ENCODE measurements around the gene TTC19.
"Not testable (repeated sequence)": the region's sequence is repeated elsewhere in the genome, so short reads cannot be mapped to it uniquely, and the experiment has no call there.

The TTC19 gene

GRCh38 chr17:15973016-15973415 lies 26.6 kb upstream of the TTC19 start:
- DNase-seq = no peak

- no peak for DNase-seq
These were observed 25.8 kb upstream of the TTC19 start for GRCh38 chr17:15973834-15974233.

GRCh38 chr17:15977894-15978293 lies 21.7 kb upstream of the TTC19 start:
- no peak for DNase-seq

GRCh38 chr17:15978606-15979005 lies 21.0 kb upstream of the TTC19 start:
- no peak for DNase-seq

GRCh38 chr17:15979013-15979412 lies 20.6 kb upstream of the TTC19 start:
- not testable (repeated sequence) for DNase-seq

- no peak for DNase-seq
These were observed 18.4 kb upstream of the TTC19 start for GRCh38 chr17:15981208-15981607.

GRCh38 chr17:15981646-15982580 lies 17.7 kb upstream of the TTC19 start:
- DNase-seq = no peak

- no peak for DNase-seq
These were observed 3.3 kb upstream of the TTC19 start for GRCh38 chr17:15996322-15996721.

GRCh38 chr17:15998031-15998562 lies 1.5 kb upstream of the TTC19 start:
- DNase-seq = peak in 1 of 2 donors; percentile 43

- DNase-seq = no peak
These were observed 577 bp downstream of the TTC19 start for GRCh38 chr17:15999974-16000827.

GRCh38 chr17:16001226-16001897 lies 1.7 kb downstream of the TTC19 start:
- no peak for DNase-seq

- no peak for DNase-seq
These were observed 3.2 kb downstream of the TTC19 start for GRCh38 chr17:16002708-16003260.

GRCh38 chr17:16003841-16004240 lies 4.2 kb downstream of the TTC19 start:
- no peak for DNase-seq

GRCh38 chr17:16005636-16006035 lies 6.0 kb downstream of the TTC19 start:
- no peak for DNase-seq

GRCh38 chr17:16007439-16007838 lies 7.8 kb downstream of the TTC19 start:
- no peak for DNase-seq

- DNase-seq = no peak
These were observed 14.4 kb downstream of the TTC19 start for GRCh38 chr17:16013943-16014407.

- no peak for DNase-seq
These were observed 19.7 kb downstream of the TTC19 start for GRCh38 chr17:16019347-16019746.

- no peak for DNase-seq
These were observed 24.3 kb downstream of the TTC19 start for GRCh38 chr17:16023881-16024280.

- DNase-seq = no peak
These were observed 25.6 kb downstream of the TTC19 start for GRCh38 chr17:16025202-16025601.

GRCh38 chr17:16026895-16027294 lies 27.3 kb downstream of the TTC19 start:
- no peak for DNase-seq

- peak; percentile 25 to 65 for DNase-seq
These were observed 28.3 kb downstream of the TTC19 start for GRCh38 chr17:16027708-16028584.

Data from inflammatory macrophage treated with lipopolysaccharide for 1 hour (primary cell).